Chondrocyte (in vitro differentiated cells): ENCODE data around the gene OLFML1. TPM values are rescaled to one million over a fixed set of nuclear protein-coding genes. Genes with fewer than 3 reads are reported as not detected.
A peak's percentile ranks its signal among the peaks of the same experiment; 100 is the strongest.

ENCODE experiments used
- DNase-seq: peaks from one replicate; pipeline ENCODE4 v3.0.0; 2021; ENCODE audit warnings: mixed read lengths, low spot score
- H3K27ac Mint-ChIP-seq: one replicate; pipeline ENCODE4 v1.8.0; 2021; ENCODE audit warnings: mild to moderate bottlenecking, moderate library complexity, mixed read lengths; ENCODE audit not compliant: unreplicated experiment
- H3K27me3 Mint-ChIP-seq: 2 replicates; pipeline ENCODE4 v1.8.0; 2021; ENCODE audit warnings: low read depth, mixed read lengths
- H3K36me3 Mint-ChIP-seq: 2 replicates; pipeline ENCODE4 v1.8.0; 2021; ENCODE audit warnings: low read depth, mixed read lengths
- H3K4me1 Mint-ChIP-seq: 2 replicates; pipeline ENCODE4 v1.8.0; 2021; ENCODE audit warnings: low read depth, mild to moderate bottlenecking, mixed read lengths
- H3K4me3 Mint-ChIP-seq: one replicate; pipeline ENCODE4 v1.8.0; 2021; ENCODE audit warnings: mild to moderate bottlenecking, moderate library complexity, mixed read lengths; ENCODE audit not compliant: unreplicated experiment
- H3K9me3 Mint-ChIP-seq: 2 replicates; pipeline ENCODE4 v1.8.0; 2021; ENCODE audit warnings: low read depth, mixed read lengths
- total RNA-seq: library from RNA; stranded (reverse); gene quantifications from 3 replicates; pipeline ENCODE4 v1.2.1, GENCODE V29; 2021
- TF ChIP-seq, protein P1 (sequence below): fragments of 200-600 bp; sonication (generic); IDR thresholded peaks from 2 replicates; pipeline ENCODE4 v1.5.0; 2021; ENCODE audit warnings: antibody characterized with exemption, mild to moderate bottlenecking, moderate library complexity

Gene OLFML1
- total RNA-seq, 1 donor from 2014 or later, result 12.3 TPM

DNA sequence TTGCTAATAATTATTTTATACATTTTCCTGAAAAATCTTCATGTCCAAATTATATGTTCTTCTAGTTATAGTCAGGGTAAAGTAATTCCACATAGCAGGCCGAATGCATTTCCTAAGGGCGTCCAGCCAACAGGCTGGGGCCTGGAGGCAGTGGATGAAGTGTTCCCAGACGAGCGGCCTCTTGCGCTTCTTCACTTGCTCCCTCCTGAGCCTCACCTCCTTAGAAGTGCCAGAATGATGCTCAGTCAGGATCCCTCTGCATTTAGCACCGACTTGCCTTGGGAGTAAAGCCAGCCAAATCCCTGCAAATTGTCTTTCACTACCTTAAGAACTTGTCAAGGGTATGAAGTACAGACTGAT, 1.5 kb downstream of the OLFML1 start:
- TF ChIP-seq, protein P1, sequence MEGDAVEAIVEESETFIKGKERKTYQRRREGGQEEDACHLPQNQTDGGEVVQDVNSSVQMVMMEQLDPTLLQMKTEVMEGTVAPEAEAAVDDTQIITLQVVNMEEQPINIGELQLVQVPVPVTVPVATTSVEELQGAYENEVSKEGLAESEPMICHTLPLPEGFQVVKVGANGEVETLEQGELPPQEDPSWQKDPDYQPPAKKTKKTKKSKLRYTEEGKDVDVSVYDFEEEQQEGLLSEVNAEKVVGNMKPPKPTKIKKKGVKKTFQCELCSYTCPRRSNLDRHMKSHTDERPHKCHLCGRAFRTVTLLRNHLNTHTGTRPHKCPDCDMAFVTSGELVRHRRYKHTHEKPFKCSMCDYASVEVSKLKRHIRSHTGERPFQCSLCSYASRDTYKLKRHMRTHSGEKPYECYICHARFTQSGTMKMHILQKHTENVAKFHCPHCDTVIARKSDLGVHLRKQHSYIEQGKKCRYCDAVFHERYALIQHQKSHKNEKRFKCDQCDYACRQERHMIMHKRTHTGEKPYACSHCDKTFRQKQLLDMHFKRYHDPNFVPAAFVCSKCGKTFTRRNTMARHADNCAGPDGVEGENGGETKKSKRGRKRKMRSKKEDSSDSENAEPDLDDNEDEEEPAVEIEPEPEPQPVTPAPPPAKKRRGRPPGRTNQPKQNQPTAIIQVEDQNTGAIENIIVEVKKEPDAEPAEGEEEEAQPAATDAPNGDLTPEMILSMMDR, result no peak
- peaks cover 3% of the 10 kb centered on the region for H3K36me3 Mint-ChIP-seq
- peaks cover 40% of the 10 kb centered on the region for H3K4me1 Mint-ChIP-seq
- no peaks in the 10 kb centered on the region for H3K27me3 Mint-ChIP-seq
- DNase-seq, result no peak
- H3K27ac Mint-ChIP-seq, result no peak overlapping the region
- peak overlapping the region; percentile 70 for H3K4me3 Mint-ChIP-seq
- H3K9me3 Mint-ChIP-seq, result no peaks in the 10 kb centered on the region

DNA sequence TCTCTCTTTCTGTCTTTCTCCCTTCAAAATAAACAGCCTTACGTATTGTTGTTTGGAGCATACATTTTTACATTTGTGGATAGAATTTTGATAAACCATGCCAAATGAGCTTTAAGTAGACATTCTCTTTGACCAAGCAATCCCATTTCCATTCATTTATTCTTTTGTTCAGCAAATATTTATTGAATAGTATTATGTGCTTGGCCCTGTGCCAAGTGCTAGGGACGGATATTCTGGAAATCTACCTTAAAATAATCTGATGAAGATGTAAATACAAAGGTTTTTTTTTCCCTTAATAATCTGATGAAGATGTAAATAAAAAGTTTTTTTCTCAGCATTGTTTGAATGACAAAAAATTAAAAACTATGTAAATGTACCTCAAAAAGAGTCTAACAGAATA, 2.1 kb downstream of the OLFML1 start:
- Mint-ChIP-seq H3K4me3 (no peak overlapping the region), H3K27ac (no peak overlapping the region), H3K36me3 (peaks cover 3% of the 10 kb centered on the region), H3K27me3 (no peaks in the 10 kb centered on the region), H3K9me3 (no peaks in the 10 kb centered on the region), H3K4me1 (peaks cover 40% of the 10 kb centered on the region)
- TF ChIP-seq, protein P1, result no peak
- DNase-seq, result no peak

DNA sequence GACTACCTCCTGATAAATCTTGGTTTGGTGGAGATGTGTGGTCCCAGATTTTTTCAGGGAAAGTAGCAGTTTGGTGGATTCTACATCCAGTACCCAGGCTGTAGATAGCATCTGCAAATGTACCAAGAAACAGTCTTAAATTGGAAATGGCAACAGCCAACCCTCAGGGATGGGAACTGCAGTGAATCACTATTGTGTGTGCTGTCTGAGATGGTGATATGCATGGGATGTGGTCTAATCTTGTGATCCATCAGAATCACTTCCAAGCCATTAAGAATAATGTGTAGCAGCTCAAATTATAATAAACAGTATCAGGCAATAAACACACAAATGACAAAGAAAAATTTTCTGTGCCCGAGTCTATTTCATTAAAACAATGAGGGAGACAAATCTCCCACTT, 3.4 kb downstream of the OLFML1 start:
- peaks cover 3% of the 10 kb centered on the region for H3K36me3 Mint-ChIP-seq
- peaks cover 40% of the 10 kb centered on the region for H3K4me1 Mint-ChIP-seq
- H3K27ac Mint-ChIP-seq, result no peak overlapping the region
- no peaks in the 10 kb centered on the region for H3K9me3 Mint-ChIP-seq
- H3K27me3 Mint-ChIP-seq, result no peaks in the 10 kb centered on the region
- no peak for DNase-seq
- TF ChIP-seq, protein P1, result no peak
- H3K4me3 Mint-ChIP-seq, result no peak overlapping the region

DNA sequence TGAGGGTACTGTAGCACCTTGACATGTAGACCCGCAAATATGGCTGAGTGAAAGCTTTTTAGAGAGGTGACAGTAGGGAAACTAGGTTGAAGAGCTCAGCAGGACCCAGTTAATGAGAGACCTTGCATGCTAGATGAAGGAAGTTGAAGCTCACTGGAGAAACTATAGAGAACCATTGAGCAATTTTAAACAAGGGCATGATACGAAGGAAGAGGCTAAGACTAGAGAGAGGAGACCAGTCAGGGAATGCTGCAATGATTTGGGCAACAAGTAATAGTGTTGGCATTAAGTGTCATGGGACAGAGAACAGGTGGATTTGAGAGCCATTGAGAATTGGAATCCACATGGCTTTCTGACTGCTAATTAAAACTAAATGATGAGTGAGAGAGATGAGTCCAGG, 4.1 kb downstream of the OLFML1 start:
- H3K4me1 Mint-ChIP-seq, result peaks cover 36% of the 10 kb centered on the region

DNA sequence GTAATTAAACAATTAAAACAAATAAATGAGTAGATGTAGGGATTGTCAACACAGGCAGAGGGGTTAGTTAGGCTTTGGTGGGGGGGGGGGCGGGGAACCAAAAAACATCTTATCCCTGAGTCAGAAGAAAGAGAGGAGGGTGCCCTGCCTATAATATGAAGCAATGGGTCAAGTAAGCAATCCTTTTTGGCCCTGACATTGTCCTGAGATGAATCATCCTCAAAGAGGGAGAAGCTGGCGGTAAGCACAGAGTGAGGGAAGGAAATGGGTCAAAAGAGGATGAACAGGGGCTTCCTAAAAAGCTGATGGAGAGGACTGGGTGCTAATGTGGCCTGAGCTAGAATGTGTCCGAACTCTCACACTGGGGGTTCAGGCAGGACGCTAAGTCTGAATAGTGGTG, 4.7 kb downstream of the OLFML1 start:
- no peaks in the 10 kb centered on the region for H3K27me3 Mint-ChIP-seq
- H3K4me3 Mint-ChIP-seq, result no peak overlapping the region
- peaks cover 4% of the 10 kb centered on the region for H3K36me3 Mint-ChIP-seq
- no peaks in the 10 kb centered on the region for H3K9me3 Mint-ChIP-seq
- H3K27ac Mint-ChIP-seq, result no peak overlapping the region
- H3K4me1 Mint-ChIP-seq, result peaks cover 29% of the 10 kb centered on the region
- TF ChIP-seq, protein P1, result no peak
- DNase-seq, result no peak

More for the DNA sequence above, 4.1 kb downstream of the OLFML1 start:
- peaks cover 3% of the 10 kb centered on the region for H3K36me3 Mint-ChIP-seq
- H3K9me3 Mint-ChIP-seq, result no peaks in the 10 kb centered on the region
- no peak overlapping the region for H3K4me3 Mint-ChIP-seq
- TF ChIP-seq, protein P1, result no peak
- H3K27me3 Mint-ChIP-seq, result no peaks in the 10 kb centered on the region
- no peak for DNase-seq
- no peak overlapping the region for H3K27ac Mint-ChIP-seq
